HUDEP-2 (cell line): ENCODE data around the gene CLDN24.

Experiments used
- DNase-seq, 76 experiments: peaks; one replicate each; lab custom pipeline; 2025; ENCODE audit not compliant: unreplicated experiment in 76 of 76; lab: John Stamatoyannopoulos, UW

Gene CLDN24

GRCh38 chr4:183286590-183287308 is 35.5 kb downstream of the CLDN24 start:
- DNase-seq: no peak

GRCh38 chr4:183285886-183286285 is 36.3 kb downstream of the CLDN24 start:
- no peak for DNase-seq

- DNase-seq: no peak
Measured at GRCh38 chr4:183284965-183285364, 37.3 kb downstream of the CLDN24 start.

- no peak for DNase-seq
Measured at GRCh38 chr4:183284258-183284785, 37.9 kb downstream of the CLDN24 start.

GRCh38 chr4:183276106-183276505 is 46.1 kb downstream of the CLDN24 start:
- no peak for DNase-seq

- DNase-seq: no peak
Measured at GRCh38 chr4:183272384-183272783, 49.8 kb downstream of the CLDN24 start.
